ENCODE measurements around the gene GABRP.

Gene GABRP

DNA sequence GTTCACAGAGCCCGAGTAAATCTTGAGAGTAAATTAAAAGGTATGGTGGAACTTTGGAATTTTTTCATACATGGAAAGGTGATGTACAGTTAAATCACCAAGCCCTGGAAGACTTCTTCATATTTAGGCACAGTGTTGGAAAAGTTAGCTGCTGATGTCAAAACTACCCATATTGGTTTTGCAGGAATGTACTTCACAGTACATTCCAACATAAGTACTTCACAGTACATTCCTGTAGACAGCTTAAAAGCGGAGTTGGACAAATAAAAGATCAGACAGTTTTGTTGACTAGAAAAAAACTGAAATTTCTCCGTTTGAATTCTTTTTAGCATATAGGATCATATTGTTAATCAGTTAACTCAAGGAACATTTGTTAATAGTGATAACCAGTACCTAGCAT is 80.1 kb downstream of the GABRP start:
- DNase-seq, result no peak
